HepG2 (cell line): ENCODE measurements around the gene AMER2. TPM values are rescaled to one million over a fixed set of nuclear protein-coding genes. Genes with fewer than 3 reads are reported as not detected.

Experiments
- ATAC-seq: fragments of 200-7000 bp; cut with Tn5 transposase; 3 replicates; pipeline ENCODE4 v1.9.1; 2020; ENCODE audit warnings: mild to moderate bottlenecking, moderate library complexity
- BruUV-seq: library from RNA; stranded (reverse); fragments of 400-500 nt; replicated peaks from 2 replicates; lab custom pipeline; 2021; lab: Mats Ljungman, UMichigan
- CTCF ChIA-PET: fragments of 300-600 bp; formaldehyde crosslinking; extraction: SDS; loops from one replicate; lab custom pipeline; 2021; ENCODE audit warnings: low total read pairs, inconsistent platforms, low intra/inter-chr PET ratio; lab: Yijun Ruan, JAX
- POLR2A ChIA-PET: fragments of 350-600 bp; sonication (Branson Sonifier 250); formaldehyde crosslinking; loops from one replicate; lab custom pipeline; 2020; ENCODE audit warnings: antibody characterized with exemption, inconsistent platforms; lab: Yijun Ruan, JAX
- DNase-seq: peaks from one replicate; pipeline ENCODE4 v3.0.0-alpha.2; 2015; ENCODE audit warnings: low spot score
- FAIRE-seq: peaks from 3 replicates; lab custom pipeline; 2011; peaks lifted over from hg19 to GRCh38; lab: Jason Lieb, UNC
- H2AFZ ChIP-seq: one replicate; pipeline ENCODE4 v1.6.1; 2011; ENCODE audit warnings: low read length, inconsistent platforms
- H3K27ac ChIP-seq: fragments of 300-600 bp; 3 replicates; pipeline ENCODE4 v1.8.0; 2011; ENCODE audit warnings: mixed run types, mild to moderate bottlenecking, mixed read lengths, low read length, inconsistent platforms; ENCODE audit not compliant: insufficient read depth; ENCODE audit errors: extremely low read length
- H3K27me3 ChIP-seq, 2 experiments: fragments of 200-600 bp in 1 of 2; 2 replicates in 1 of 2; 3 replicates in 1 of 2; pipeline versions ENCODE4 v1.6.0 to v1.8.0; 2011; ENCODE audit warnings: low read length in 2 of 2, mild to moderate bottlenecking in 2 of 2, moderate library complexity in 2 of 2, inconsistent platforms in 1 of 2; ENCODE audit not compliant: insufficient read depth in 2 of 2, control insufficient read depth in 1 of 2
- H3K36me3 ChIP-seq, 2 experiments: fragments of 200-600 bp in 1 of 2; replicated peaks in 1 of 2; 2 replicates in 1 of 2; 3 replicates in 1 of 2; pipeline versions ENCODE4 v1.5.1 to v1.8.0; 2011; ENCODE audit warnings: low read length in 2 of 2, inconsistent platforms in 1 of 2; ENCODE audit not compliant: insufficient read depth in 2 of 2, control insufficient read depth in 1 of 2
- H3K4me1 ChIP-seq: 2 replicates; pipeline ENCODE4 v1.5.1; 2012; ENCODE audit warnings: low read length, inconsistent platforms; ENCODE audit not compliant: insufficient read depth
- H3K4me2 ChIP-seq: 2 replicates; pipeline ENCODE4 v1.6.0; 2011; ENCODE audit warnings: low read depth, low read length, inconsistent platforms
- H3K4me3 ChIP-seq, 3 experiments: fragments of 200-600 bp in 1 of 3; sonication (generic), shearing (Covaris generic) in 1 of 3; replicated peaks in 1 of 3; 2 replicates each; pipeline ENCODE4 v1.5.1; 2011 to 2016; ENCODE audit warnings: low read length in 3 of 3, inconsistent platforms in 2 of 3, low read depth in 2 of 3, mild to moderate bottlenecking in 2 of 3, control low read depth in 1 of 3, mixed read lengths in 1 of 3; ENCODE audit not compliant: insufficient read depth in 1 of 3
- H3K79me2 ChIP-seq: one replicate; pipeline ENCODE4 v1.6.1; 2011; ENCODE audit warnings: low read length, inconsistent platforms; ENCODE audit not compliant: insufficient read depth
- H3K9ac ChIP-seq: 2 replicates; pipeline ENCODE4 v1.6.0; 2011; ENCODE audit warnings: mild to moderate bottlenecking, low read depth, low read length, inconsistent platforms; ENCODE audit not compliant: insufficient read depth
- H3K9me3 ChIP-seq: 2 replicates; pipeline ENCODE4 v1.5.1; 2012; ENCODE audit warnings: mild to moderate bottlenecking, low read length
- H4K20me1 ChIP-seq: 2 replicates; pipeline ENCODE4 v1.6.0; 2011; ENCODE audit warnings: inconsistent platforms, mild to moderate bottlenecking, low read length, moderate library complexity; ENCODE audit not compliant: insufficient read depth
- ARID3A ChIP-seq: IDR thresholded peaks from 2 replicates; pipeline ENCODE4 v1.6.1; 2012; ENCODE audit warnings: low read depth, low read length, improper control_type of control experiment
- CHD4 ChIP-seq: fragments of 200-600 bp; sonication (generic); IDR thresholded peaks from 2 replicates; pipeline ENCODE4 v1.7.0; 2017; ENCODE audit warnings: mild to moderate bottlenecking, low read length, borderline replicate concordance
- HINFP ChIP-seq: sonication (generic); formaldehyde crosslinking; IDR thresholded peaks from 2 replicates; pipeline ENCODE4 v1.4.0; 2020; ENCODE audit warnings: low read depth, mild to moderate bottlenecking, missing genetic modification reagents
- HMG20B ChIP-seq: conservative IDR thresholded peaks from 2 replicates; pipeline ENCODE4 v1.6.1; 2016; ENCODE audit warnings: missing genetic modification reagents, missing compliant biosample characterization
- HNRNPLL ChIP-seq: fragments of 200-400 bp; formaldehyde crosslinking; IDR thresholded peaks from 2 replicates; pipeline ENCODE4 v1.6.1; 2017; ENCODE audit warnings: mild to moderate bottlenecking, low read depth, low read length; ENCODE audit not compliant: poor library complexity, severe bottlenecking
- MNT ChIP-seq: fragments of 450-650 bp; IDR thresholded peaks from 2 replicates; pipeline ENCODE4 v1.6.1; 2016
- NFKB2 ChIP-seq: sonication (generic); formaldehyde crosslinking; IDR thresholded peaks from 2 replicates; pipeline ENCODE4 v1.4.0; 2020; ENCODE audit warnings: missing genetic modification reagents, borderline replicate concordance
- ZEB1 ChIP-seq: IDR thresholded peaks from 2 replicates; pipeline ENCODE4 v1.6.1; 2012; ENCODE audit warnings: mild to moderate bottlenecking, low read depth, inconsistent platforms; ENCODE audit not compliant: insufficient replicate concordance
- ZFP62 ChIP-seq: sonication (generic); formaldehyde crosslinking; IDR thresholded peaks from 2 replicates; pipeline ENCODE4 v1.4.0; 2020; ENCODE audit warnings: missing genetic modification reagents
- ZNF383 ChIP-seq: sonication (generic); formaldehyde crosslinking; IDR thresholded peaks from 2 replicates; pipeline ENCODE4 v1.4.0; 2020; ENCODE audit warnings: missing genetic modification reagents, mild to moderate bottlenecking, borderline replicate concordance
- ZNF83 ChIP-seq: sonication (generic); formaldehyde crosslinking; IDR thresholded peaks from 2 replicates; pipeline ENCODE4 v1.4.0; 2020; ENCODE audit warnings: missing genetic modification reagents, mild to moderate bottlenecking, borderline replicate concordance
- WGBS: methylation state at CpG from one replicate; pipeline ENCODE4 v1.1.6; 2017; ENCODE audit warnings: low lambda C conversion rate; 5-methylcytosine and 5-hydroxymethylcytosine counted together
- in situ Hi-C: cut with HindIII; loops from 2 replicates; pipeline ENCODE4 v1.10.0; 2017; ENCODE audit warnings: low pct_unique_long_range_greater_than_20kb; ENCODE audit not compliant: extremely low pct_ligation_motif_present
- intact Hi-C: fragments of 100-400 bp; cut with micrococcal nuclease; formaldehyde crosslinking; loops from one replicate; pipeline ENCODE4 v1.10.0; 2022; ENCODE audit not compliant: unreplicated experiment
- polyA plus RNA-seq, 8 experiments: library from polyadenylated mRNA; depleted of rRNA in 3 of 8; stranded (reverse) in 7 of 8; unstranded in 1 of 8; fragments of >200 nt; fragmentation: Illumina TruSeq in 4 of 8; extraction: Trizol in 4 of 8; gene quantifications; 2 replicates each; pipeline versions ENCODE4 v1.2.1 to v1.2.3, GENCODE V29; 2011 to 2016; ENCODE audit warnings: low read depth in 4 of 8, missing spikeins in 1 of 8, mixed read lengths in 1 of 8; ENCODE audit not compliant: insufficient read depth in 1 of 8
- total RNA-seq, 5 experiments: library from RNA; depleted of rRNA; stranded (reverse); fragments of >200 nt; fragmentation: Illumina TruSeq; extraction: Trizol; gene quantifications; 2 replicates each; pipeline ENCODE4 v1.2.3, GENCODE V29; 2016; ENCODE audit warnings: low read depth in 1 of 5

Gene AMER2
- total and polyA plus RNA-seq, 2 of the 13 experiments (the other 11 are each of a cell fraction or from before 2014, with no cell fraction given) = not detected

- intact Hi-C loops = no loop called here
- H3K4me2 ChIP-seq = no peak overlapping the region
- no peak overlapping the region for H2AFZ ChIP-seq
- H3K27me3 ChIP-seq = peaks cover 3 to 23% of the 10 kb centered on the region in 2 experiments; a peak in 3 of 5 replicates
- no peaks in the 10 kb centered on the region for H4K20me1 ChIP-seq
- no peaks in the 10 kb centered on the region for H3K36me3 ChIP-seq
- H3K4me3 ChIP-seq = no peak overlapping the region
- FAIRE-seq (no peak), DNase-seq (no peak), ATAC-seq (no peak)
- H3K79me2 ChIP-seq = no peaks in the 10 kb centered on the region
- BruUV-seq = no TSS peak
- TF ChIP-seq ZFP62 (CRISPR knock-in tag) (no peak), HINFP (no peak), NFKB2 (no peak), CHD4 (no peak), ZEB1 (no peak), MNT (no peak), ARID3A (no peak), ZNF383 (CRISPR knock-in tag) (no peak), HMG20B (CRISPR knock-in tag) (no peak), ZNF83 (no peak), HNRNPLL (no peak)
- H3K27ac ChIP-seq = no peak overlapping the region
- no peaks in the 10 kb centered on the region for H3K4me1 ChIP-seq
- no peaks in the 10 kb centered on the region for H3K9me3 ChIP-seq
- WGBS = 40% methylated on average over 1 of the region's 2 CpGs
- in situ Hi-C loops = no loop called here
- ChIA-PET CTCF (no interaction called here), POLR2A (no interaction called here)
- no peak overlapping the region for H3K9ac ChIP-seq
Measured at GRCh38 chr13:25213715-25214114, 41.6 kb upstream of the AMER2 start.
